Stimulated activated CD4-positive, alpha-beta T cell treated with anti-CD3 and anti-CD28 coated beads, Interleukin-1b, Interleukin-23, amount 100 ng/mL, for 48 hours (primary cell): ENCODE data around the gene TCAF1.

ENCODE experiments used
- DNase-seq: peaks from one replicate; pipeline ENCODE4 v3.0.0-alpha.2; 2020

TCAF1 gene, protein sequence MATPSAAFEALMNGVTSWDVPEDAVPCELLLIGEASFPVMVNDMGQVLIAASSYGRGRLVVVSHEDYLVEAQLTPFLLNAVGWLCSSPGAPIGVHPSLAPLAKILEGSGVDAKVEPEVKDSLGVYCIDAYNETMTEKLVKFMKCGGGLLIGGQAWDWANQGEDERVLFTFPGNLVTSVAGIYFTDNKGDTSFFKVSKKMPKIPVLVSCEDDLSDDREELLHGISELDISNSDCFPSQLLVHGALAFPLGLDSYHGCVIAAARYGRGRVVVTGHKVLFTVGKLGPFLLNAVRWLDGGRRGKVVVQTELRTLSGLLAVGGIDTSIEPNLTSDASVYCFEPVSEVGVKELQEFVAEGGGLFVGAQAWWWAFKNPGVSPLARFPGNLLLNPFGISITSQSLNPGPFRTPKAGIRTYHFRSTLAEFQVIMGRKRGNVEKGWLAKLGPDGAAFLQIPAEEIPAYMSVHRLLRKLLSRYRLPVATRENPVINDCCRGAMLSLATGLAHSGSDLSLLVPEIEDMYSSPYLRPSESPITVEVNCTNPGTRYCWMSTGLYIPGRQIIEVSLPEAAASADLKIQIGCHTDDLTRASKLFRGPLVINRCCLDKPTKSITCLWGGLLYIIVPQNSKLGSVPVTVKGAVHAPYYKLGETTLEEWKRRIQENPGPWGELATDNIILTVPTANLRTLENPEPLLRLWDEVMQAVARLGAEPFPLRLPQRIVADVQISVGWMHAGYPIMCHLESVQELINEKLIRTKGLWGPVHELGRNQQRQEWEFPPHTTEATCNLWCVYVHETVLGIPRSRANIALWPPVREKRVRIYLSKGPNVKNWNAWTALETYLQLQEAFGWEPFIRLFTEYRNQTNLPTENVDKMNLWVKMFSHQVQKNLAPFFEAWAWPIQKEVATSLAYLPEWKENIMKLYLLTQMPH

DNA sequence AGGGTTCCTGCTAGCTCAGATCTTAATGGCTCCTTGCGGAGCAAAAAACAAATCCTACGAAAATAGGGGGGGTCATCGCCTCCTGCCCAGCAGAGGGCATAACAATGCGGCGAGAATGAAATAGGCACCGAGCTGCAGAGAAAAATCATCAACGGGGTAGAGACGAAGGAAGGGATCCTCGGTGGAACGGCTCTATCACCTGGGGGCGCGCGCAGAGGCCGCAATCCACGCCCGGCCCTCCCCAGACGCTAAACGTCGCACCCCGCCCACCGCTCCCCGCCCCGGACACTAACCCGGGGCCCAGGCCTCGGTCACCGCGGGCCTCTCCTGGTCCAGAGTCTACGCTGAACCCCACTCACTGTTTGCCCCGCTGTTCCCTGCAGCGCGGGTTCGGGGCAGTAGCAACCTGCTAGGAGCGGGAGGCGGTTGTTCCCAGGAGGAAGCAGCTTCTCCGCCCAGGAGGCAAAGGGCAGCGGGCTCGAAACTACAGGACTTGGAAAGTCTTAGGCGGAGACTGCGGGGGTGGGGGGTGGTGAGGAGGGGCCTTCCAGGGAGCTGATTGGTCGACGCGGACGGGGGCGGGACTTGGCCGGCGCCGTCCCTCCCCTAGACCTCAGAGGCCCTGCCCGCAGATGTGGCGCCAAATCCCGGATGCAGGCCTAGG lies at the start of gene TCAF1:
TSS of gene TCAF1 (minus strand) at position 509 of the 664 bp plus-strand sequence. CDS start 25,568 bp downstream, outside the sequence.
- peak; percentile 89 for DNase-seq

DNA sequence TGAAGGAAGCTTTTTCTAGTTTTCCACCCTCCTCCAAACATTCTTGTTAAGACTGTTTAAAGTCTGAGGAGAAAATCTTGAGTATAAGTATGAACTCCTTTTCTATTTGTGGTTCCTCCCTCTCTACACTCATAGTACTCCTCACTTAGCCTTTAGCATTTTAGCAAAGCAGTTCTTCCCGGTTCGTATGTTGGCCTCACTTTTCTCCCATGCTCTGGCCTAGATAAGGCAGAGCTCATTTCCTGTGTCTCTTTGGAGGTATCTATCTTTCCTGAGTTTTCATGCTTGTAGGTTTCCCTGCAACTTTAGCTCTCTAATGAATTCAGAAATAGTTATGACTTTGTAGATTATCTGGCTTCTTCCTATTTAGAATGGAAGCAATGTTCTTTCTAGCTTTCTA lies 46.8 kb upstream of the TCAF1 start:
- no peak for DNase-seq

DNA sequence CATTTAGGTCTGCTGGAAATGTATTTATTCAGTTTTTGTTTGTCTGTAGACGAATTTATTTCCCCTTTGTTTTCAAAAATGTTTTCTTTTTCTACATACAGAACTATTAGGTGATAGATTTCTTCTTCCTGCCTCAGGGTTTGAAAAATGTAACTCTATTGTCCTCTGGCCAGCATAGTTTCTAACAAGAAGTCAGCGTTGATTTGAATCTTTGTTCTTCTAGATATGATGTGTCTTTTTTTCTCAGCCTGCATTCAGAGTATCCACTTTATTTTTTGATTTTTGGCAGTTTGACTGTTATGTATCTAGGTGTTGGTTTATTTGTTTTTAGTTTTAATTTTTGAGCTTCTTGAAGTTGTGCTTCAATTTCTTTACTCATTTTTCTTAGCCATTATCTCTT lies 45.1 kb upstream of the TCAF1 start:
- DNase-seq: no peak

DNA sequence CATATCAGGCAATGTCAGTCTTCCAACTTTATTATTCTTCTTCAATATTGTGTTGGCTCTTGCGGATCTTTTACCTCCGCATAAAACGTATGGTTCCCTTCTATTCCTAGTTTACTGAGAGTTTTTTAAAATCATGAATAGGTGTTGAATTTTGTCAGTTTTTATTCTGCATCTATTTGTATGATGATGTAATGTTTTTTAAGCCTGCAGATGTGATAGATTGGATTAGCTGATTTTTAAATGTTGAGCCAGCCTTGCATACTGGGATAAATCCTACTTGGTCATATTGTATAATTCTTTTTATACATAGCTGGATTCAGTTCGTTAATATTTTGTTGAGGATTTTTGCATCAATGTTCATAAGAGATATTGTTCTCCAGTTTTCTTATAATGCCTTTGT lies 43.4 kb upstream of the TCAF1 start:
- no peak for DNase-seq

DNA sequence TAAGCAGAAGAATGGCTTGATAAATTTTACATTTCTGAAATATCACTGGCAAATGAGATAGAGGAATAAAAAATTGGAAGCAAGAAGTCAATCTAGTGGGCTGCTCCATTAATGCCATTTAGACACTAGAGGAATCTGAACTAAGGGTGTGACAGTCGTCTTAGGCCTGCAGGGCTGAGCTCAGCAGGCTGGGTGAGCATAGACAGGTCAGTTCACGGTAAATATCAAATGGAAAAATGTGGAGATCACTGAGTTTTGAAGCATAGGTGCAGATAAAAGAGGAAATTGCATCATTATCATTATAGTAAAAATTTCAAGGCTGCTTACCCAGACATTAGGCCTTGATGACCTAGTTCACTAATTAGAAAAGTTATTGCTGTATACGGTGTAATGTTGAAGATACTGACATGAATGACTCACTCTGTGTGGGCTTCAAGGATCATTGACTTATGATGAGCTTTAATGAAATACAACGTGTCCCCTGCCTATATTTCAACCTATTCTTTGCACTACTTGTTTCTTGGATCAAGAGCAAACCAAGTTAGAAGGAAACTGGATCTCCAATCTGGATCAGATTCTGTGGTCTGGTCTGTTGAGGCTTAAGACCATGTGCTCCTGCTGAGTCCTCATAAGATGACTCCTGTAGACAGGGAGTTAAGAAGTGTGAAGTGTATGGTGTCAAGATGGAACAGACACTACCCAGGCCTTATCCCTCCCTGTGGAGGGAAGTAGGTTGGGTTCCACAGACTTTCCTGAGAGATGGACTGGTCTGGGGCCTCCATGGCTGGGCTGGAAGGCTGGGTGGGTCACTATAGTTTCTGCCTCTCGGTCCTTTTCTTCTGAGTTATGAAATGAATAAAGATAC lies 36.6 kb upstream of the TCAF1 start:
- no peak for DNase-seq

DNA sequence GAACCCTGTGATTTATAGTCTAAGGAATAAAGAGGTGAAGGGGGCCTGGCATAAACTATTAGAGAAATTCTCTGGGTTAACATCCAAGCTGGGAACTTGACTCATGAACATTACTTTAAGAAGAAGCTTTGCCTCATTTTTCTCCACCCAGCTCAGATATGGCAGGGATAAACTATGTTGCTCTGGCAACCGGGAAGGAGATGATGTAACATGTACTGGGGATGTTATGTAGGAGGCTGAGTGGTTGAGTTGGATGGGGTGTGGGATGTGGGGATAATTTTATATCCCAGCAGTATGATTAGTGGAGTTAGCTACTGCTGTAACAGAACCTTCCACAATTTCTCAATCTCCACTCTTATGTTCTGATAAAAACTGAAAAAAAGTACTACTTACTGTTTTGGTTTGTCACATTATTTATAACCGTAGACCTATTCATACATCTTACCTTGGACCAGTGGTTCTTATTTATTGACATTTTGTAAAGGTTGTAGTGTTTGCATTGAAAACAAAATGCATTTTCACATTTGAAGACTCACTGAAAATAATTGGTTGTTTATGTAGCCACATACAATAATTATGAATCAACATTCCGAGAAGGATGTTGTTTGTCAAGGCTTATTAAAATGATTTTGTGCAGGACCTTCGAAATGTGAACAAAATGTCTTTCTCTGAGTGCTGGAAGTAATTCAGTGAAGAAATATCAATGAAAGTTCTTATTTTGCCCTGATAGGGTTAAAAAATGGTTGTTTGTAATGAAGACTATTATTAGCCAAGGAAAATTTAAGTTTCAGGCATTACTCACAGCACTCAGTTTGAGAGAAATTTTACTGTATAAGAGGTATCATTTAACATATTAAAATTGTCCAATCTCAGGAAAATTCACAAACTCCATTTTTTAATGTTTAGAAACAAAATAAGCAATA lies 34.4 kb upstream of the TCAF1 start:
- no peak for DNase-seq

DNA sequence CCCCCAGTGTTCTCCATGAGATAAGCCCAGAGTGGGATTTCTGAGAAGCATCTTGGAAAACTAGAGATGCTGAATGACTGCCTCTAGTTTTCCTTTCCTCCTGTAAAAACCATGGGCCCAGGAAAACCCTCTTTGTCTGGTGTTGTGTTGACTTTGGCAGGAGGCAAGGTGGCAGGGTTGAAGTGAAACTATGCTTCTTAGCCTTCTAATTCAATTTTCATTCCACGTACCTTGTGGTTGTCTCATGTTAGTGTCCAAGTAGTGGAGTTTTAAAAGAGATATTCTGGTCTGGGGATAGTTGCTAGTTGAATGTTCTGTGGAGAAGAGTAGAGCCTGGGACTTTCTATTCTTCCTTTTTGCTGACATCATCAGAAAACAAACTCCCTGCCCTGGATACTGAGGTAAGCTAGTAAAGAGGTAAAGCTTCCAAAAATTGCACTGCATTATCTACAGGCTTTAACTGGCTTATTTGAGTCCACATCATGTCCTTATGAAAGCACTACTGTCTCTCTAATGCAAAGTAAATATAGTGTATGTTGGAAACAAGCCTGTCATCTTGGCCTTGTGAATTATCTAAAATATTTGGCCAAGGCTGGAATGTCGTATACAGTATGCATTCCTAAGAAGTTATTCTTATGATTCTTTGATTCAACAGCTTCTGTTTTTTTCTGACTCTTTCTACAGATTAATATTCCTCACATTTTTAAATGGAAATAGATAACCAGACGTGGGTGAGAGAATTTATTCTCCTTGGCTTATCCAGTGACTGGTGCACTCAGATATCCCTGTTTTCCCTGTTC lies 32.8 kb upstream of the TCAF1 start, which contains the start of gene OR2F2:
TSS of gene OR2F2 (plus strand) at position 708 of the 800 bp plus-strand sequence. CDS start at position 708, 0 bp downstream.
- no peak for DNase-seq

DNA sequence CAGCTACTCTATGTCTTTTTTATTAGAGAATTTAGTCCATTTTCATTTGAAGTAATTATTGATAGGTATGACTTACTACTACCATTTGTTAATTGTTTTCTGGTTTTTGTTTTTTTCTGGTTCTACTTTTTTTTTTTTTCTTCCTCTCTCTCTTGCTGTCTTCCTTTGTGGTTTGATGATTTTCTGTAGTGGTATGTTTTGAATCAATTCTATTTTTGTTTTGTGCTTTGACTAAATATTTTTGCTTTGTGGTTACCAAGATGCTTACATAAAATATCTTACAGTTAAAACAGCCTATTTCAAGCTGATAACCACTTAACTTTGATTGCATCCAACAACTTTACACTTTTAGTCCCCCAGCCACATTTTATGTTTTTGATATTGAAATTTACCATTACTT lies 29.8 kb upstream of the TCAF1 start:
- no peak for DNase-seq

DNA sequence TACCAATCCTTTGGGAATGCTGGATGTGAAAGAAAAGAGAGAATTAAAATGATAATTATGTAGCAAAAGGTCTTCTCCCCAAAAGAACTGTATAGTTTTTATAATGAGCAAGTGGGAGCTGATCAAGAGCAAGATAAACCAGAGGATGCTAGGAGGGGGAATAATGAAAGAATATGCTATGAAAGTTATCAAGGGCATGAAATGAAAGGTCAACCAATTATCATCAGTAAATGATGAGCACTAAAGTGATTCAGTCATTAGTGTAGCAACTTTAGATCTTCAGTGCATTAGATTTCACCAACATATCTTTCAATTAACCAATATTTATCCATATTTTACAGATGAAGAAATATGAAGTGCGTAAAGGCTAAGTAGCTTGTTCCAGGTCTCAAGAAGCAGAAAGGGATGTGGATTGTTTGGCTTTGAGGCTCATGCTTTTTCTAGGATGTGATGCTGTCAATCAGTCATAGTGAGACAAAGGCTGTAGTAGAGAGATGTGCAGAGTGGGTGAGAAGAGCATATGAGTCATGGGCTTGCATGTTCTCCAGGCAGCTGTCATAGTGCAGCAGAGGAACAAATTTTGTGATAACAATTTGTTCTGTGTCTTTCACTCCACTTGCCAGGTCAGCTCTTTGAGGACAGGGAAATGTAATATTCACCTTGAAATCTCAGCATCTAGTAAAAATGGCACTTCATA lies 27.4 kb upstream of the TCAF1 start:
- peak; percentile 15 for DNase-seq

DNA sequence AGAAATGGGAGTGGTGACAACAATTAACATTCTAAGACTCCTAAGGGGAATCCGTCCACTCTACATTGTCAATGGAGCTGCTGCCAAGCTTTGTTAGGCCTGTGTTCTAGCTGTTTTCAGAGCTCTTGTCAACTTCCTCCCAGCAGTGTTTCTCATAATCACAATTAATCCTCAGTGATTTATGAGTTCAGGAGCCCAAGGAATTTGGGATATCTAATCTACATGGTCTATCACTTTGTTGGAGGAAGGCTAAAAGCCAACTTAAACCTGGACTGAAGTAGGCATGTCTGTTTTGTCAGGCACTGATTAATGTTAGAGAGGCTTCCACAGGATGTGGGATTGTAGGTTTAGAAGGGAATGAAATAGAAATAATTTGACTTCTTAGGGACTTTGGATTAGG lies 22.9 kb upstream of the TCAF1 start:
- DNase-seq: no peak

DNA sequence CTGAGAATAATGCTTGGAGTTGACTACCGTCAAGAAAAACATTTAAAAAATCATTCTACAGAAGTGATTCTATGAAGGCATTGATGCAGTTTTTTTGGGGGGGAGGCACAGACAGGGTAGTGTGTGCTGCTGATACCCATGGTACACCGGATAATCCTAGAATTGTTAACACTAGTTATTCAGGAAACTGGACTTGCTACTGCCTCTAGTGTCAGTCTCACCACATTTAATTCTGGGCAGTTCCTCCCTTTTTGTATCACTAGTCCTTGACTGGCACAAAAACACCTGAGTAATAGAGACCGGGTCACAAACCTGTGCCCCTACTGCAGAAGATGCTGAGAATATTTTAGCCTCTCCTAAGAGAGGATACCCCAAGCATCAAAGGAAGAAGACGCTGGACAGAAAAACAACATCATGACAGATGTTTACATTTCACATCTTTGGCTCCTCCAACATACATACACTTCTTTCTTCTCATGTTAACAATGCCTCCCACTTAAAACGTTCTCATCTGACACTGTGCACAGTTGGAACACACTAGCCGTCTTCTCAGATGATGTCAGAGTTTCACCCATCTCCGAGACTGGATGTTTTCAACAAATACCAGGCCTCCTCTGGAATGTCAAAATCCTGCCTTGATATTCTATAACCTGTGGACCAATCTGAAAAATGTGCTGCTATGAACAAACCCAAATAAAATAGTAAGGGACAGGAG lies 13.1 kb upstream of the TCAF1 start:
- DNase-seq: no peak

DNA sequence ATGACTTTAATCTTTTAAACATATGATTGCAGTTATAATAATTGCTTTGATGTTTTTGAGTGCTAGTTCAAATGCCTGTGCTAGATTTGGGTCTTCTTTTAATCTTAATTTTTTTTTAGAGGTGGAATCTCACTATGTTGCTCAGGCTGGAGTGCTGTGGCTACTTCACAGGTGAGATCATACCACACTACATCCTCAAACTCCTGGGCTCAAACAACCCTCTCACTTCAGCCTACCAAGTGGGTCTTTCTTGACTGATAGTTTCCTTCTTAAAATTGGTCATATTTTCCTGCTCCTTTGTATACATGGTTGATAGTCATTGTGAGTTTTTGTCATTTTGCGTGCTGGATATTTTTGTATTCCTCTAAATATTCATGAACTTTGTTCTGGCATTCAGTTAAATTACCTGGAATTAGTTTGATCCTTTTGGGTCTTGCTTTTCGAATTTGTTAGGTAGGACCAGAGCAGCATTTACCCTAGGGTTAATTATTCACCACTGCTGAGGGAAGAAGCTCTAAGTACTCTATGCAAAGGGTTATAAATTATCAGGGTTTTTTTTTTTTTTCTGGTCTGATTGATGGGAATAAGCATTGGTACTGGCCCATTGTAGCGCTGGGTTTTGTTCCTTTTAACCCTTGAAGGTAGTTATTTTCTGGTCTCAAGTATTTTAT lies 12.1 kb upstream of the TCAF1 start:
- DNase-seq: no peak

DNA sequence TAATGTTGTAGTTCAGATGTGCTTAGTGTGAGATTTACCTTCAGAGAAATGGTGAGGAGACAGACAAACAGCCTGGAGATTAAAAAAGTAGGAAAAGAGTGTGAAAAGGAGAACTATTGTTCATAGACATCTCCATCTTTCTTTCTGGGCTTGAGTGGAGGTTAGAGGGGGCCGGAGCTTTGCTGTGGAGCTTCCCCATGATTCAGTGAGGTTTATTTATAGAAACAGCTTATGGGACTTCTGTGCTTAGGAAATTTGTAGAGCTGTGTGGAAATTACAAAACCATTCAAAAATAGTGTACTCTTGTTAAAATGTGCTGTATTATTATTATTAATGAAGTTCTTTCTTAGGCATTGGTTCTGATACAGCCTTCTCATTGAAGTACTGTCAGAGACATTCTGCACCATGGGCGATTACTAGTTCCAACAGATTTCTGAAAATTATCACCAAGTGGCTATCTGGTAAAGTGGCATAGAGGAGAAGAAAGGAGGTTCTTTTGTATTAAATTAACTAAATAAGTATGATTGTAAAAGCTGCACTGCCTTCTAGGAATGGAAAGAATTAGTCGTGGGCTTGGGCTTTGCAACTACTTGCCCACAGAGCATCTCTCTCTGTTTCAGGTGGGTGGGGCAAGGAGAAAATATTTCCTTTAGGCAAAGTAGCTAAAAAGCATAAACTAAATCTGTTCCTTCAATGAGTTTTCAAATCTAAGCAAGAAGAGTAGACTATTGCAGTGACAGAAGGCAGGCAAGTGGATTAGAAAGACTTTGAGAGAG lies 8.7 kb upstream of the TCAF1 start:
- no peak for DNase-seq

DNA sequence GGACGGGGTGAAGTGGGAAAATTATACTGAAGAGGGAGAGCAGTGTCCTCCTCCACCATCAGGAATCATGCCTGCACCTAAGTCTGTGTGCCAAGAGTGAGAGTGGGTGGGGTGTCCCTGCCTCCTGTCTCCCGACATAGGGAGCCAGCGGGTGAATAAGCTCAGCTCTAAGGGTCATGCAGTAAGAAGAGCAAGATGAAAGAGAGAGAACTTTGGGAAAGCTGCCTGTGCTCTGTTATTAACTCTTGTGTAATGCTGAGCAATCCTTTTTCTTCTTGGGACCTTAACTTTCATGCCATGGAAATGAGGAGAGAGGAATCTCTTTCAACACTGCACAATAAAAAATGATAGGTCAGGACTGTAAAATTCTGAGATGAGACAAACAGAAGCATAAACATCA lies 7.9 kb upstream of the TCAF1 start:
- no peak for DNase-seq

DNA sequence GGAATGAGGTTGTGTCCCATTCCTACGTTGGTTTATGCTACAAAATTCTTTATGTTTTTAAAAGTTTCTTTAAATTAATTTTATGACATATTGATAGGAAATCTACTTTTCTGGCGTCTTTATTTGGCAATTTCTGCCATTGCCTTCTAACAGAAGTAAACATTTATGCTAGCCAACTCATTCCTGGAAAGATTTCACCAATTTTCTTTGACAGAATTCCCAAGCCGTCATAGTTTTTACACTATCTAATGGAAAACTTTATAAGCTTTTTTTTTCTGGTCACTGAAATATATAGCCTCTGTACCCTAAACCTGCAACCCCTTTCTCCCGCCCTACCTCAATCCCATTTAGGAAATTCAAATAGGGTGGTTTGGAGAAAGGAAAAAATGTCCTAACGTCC lies 6.1 kb upstream of the TCAF1 start:
- DNase-seq: no peak

DNA sequence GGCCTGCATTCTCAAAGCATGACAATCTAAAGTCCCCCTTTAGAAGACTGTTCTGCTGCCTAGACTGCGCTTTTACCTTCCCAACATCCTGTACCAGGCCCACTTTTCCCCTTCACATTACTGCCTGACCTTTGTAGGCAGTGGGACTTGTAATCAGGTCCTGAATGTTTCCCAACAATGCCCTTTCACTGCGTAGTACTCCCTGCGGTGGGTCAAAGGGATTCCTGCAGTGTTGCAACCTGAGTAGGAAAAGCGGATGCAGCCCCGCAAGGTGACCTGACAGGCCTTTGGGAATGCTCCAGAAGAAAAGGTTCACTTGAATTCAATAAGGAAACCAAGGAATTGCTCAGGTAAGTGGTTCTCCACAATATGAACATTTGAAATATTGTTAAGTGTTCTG lies 4.9 kb upstream of the TCAF1 start:
- DNase-seq: no peak

DNA sequence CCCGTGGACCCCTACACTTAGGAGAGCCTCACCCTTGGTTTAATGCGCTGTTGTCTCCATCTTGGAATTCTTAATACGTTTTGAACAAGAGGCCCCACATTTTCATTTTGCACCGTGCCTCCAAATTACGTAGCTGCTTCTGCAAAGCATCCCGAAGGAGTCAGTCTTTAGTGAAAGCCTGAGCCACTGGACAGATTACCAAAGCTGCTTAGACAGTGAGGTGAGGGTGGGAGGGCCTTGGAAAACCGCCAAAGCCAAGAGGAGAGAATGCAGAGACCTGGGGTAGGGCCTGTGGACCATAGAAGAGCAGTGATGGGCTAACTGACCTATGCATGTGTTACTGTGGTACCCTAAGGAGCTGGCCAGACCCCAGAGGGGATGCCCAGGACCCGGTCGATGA lies 4.2 kb upstream of the TCAF1 start:
- no peak for DNase-seq

DNA sequence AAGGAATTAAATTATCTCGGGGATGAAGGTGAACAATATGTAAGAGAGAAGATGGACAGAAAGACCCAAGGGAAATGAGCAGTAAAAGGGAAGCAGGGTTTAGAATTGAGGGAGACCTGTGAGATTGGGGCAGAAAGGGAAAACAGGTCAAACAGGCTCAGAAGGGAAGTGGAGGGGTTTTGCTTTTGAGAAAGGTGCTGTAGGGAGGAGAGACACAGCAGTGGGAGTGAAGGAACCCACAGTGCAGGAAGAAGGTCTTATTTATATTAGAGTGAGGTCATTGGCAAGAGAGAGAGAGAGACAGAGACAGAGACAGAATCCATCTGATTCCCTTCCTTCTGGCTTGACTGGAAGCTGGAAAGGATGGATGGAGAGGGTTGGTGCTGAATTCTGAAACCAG lies 3.5 kb upstream of the TCAF1 start:
- no peak for DNase-seq
